ENCODE measurements around the gene IGSF9B. TPM values are rescaled to one million over a fixed set of nuclear protein-coding genes. Genes with fewer than 3 reads are reported as not detected.

The IGSF9B gene
- total RNA-seq, 2 experiments from 2014 or later = 79.0 to 84.2 TPM

DNA sequence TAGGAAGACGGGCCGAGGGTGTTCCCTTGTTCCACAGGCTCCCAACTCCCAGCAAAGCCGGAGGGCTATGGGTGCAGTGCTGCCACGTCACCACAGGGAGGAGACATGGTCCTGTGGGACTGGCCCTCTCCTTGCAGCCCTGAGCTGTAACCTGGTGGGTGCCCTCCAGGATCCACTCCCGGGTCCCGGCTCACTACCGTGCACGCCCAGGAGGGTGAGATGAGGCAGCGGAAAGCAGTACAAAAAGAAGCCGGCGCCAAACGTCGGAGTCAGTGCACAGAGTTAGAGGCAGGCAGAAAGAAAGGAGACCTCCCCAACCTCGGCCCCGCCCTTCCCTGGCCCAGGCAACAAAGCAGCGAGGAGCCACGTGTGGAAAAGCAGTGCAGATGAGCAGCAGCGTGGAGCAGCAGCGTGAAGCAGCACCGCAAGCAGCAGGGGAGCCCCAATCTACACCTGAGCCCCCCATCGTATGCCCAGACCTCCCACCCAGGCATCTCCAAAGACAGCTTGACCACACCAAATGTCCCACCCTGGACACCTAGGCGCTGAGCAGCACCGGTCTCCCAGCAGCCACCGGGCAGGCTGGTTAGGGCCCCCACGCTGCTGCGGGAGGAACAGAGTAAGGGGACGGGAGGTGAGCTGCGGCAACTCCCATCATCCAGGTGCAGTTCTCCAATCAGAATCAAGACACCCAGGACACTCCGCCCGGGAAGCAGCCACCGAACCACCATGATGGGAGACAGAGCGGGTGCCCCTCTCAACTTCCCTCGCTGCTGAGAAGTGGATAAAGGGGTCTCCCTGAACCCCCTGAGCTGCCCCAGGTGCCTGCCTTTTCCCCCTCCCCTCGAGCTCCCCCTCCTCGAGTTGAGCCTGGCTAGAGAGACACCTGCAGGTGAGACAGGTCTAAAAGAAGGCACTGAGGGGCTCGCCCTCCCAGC is 28.8 kb downstream of the IGSF9B start:
- Mint-ChIP-seq H3K4me3 (peak overlapping the region; percentile 62), H3K36me3 (ENCODE audit: low read depth) (peaks cover 53% of the 10 kb centered on the region), H3K4me1 (peaks cover 33% of the 10 kb centered on the region), H3K27ac (peak overlapping the region; percentile 95), H3K27me3 (no peaks in the 10 kb centered on the region), H3K9me3 (ENCODE audit: low read depth) (no peaks in the 10 kb centered on the region)
- DNase-seq (peak; percentile 84), ATAC-seq (peak; percentile 28)
- ChIA-PET POLR2A (interaction anchor here (0.8 to 1.9 kb wide), 6 partner anchors 15 to 122 kb away, joined by 3 to 11 read pairs (median 6); no protein-coding TSS in a partner anchor), CTCF (interaction anchor here (0.6 to 2.3 kb wide), 30 partner anchors 10 to 307 kb away, joined by 3 to 20 read pairs (median 4); no protein-coding TSS in a partner anchor)
- intact Hi-C loops (cut with DNase I, micrococcal nuclease) = loop anchor here (1.0 to 5.0 kb wide), 11 partner anchors 17 to 403 kb away; partner anchors contain the start of genes GLB1L2 (in 1 of the 2), JAM3 (in 1 of the 2) and VPS26B (in 1 of the 2)

DNA sequence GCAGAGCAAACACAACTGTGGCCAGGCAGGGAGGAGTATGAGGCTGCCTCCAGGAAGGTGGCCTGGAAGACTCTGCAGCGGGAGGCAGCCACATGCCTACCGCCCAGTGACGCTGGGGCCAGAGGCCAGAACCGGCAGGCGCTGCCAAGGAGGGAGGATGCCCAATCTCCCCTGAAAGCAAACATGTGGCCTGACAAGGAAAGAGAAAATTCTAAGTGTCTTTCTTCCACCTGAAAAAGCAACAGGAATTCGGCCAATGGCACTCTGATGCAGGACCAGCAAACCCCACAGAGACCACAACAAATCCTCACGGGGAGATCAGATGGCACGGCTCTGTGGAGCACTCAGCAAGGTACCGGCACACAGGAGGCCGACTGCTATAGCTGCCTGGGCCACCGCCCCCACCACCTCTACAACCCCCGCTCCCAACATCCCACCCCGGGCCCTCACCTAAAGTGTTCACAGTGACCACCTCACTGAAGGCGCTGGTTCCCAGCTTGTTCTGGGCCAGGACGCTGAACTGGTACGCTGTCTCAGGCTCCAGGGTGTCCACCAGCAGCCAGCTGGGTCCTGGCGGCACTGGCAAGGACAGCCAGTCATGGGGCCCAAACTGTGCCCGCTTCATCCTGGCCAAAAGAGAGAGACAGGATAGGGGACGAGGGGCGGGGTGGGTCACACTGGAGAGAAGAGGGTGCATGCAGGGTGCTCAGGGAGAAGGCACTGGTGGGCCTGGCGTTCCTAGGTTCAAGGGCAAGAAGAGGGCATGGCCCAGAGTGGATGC is 30.1 kb downstream of the IGSF9B start:
- ChIA-PET CTCF (interaction anchor here (0.5 to 2.3 kb wide), 13 partner anchors 10 to 235 kb away, joined by 3 to 20 read pairs (median 6); no protein-coding TSS in a partner anchor), POLR2A (no interaction called here)
- intact Hi-C loops (cut with DNase I, micrococcal nuclease) = loop anchor here (1.0 to 5.0 kb wide), 5 partner anchors 106 to 213 kb away; no protein-coding TSS in a partner anchor
- H3K27ac Mint-ChIP-seq = no peak overlapping the region
- H3K4me3 Mint-ChIP-seq = no peak overlapping the region
- no peaks in the 10 kb centered on the region for H3K9me3 Mint-ChIP-seq (ENCODE audit: low read depth)
- no peaks in the 10 kb centered on the region for H3K27me3 Mint-ChIP-seq
- ATAC-seq (no peak), DNase-seq (no peak)
- H3K4me1 Mint-ChIP-seq = peaks cover 33% of the 10 kb centered on the region
- peaks cover 63% of the 10 kb centered on the region for H3K36me3 Mint-ChIP-seq (ENCODE audit: low read depth)

DNA sequence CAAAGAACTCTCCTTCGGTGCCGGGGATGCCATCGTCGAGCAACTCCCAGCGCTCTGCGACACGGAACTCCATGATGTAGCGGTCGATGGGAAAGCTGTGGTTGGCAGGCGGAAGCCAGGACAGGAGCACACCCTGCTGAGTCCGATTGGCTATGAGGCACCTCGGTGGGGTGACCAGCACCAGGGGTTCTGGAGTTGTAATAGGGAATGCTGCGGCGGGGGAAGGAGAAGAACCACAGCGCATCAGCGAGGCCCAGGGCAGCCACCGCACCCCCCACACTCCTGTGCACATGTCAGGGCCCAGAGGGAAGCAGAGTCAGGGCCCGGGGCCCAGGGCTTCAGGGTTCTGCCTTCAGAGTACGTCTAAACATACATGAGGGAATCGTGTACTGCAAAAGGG is 31.0 kb downstream of the IGSF9B start:
- DNase-seq (no peak), ATAC-seq (no peak)
- CTCF ChIA-PET = interaction anchor here (1.3 kb wide), 1 partner anchor 17 kb away, joined by 4 read pairs; no protein-coding TSS in a partner anchor
- Mint-ChIP-seq H3K4me1 (peaks cover 33% of the 10 kb centered on the region), H3K36me3 (ENCODE audit: low read depth) (peaks cover 72% of the 10 kb centered on the region), H3K9me3 (ENCODE audit: low read depth) (no peaks in the 10 kb centered on the region), H3K27ac (no peak overlapping the region), H3K4me3 (no peak overlapping the region), H3K27me3 (no peaks in the 10 kb centered on the region)
- intact Hi-C loops (cut with DNase I, micrococcal nuclease) = loop anchor here in 1 of 2 experiments (2.0 to 5.0 kb wide), 3 partner anchors 107 to 213 kb away; no protein-coding TSS in a partner anchor
- POLR2A ChIA-PET = no interaction called here

DNA sequence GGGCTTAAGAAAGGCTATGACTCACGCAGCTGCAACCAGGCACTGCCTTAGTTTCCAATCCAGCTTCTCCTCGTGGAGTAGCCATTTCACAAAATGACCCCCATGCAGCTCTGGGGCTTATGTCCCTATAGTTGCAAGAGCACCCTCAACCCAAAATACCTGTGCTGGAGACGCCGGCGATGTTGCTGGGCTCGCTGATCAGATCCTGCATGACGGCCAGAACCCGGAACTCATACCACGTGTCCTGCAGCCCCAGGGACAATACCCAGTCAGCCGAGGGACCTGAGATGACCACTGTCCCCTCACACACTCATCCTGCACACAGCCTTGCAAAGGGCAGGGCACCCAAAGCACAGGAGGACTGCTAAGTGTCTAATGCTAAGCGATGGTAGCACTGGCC is 32.1 kb downstream of the IGSF9B start:
- H3K36me3 Mint-ChIP-seq (ENCODE audit: low read depth) = peaks cover 63% of the 10 kb centered on the region
- peaks cover 25% of the 10 kb centered on the region for H3K4me1 Mint-ChIP-seq
- intact Hi-C loops (cut with DNase I, micrococcal nuclease) = loop anchor here in 1 of 2 experiments (5.0 kb wide), 2 partner anchors 108 to 128 kb away; no protein-coding TSS in a partner anchor
- H3K27me3 Mint-ChIP-seq = no peaks in the 10 kb centered on the region
- CTCF ChIA-PET = interaction anchor here (1.3 to 2.0 kb wide), 3 partner anchors 18 to 33 kb away, joined by 4 to 6 read pairs (median 5); partner anchors contain the start of gene IGSF9B
- no peak for ATAC-seq
- no peak overlapping the region for H3K27ac Mint-ChIP-seq
- no peak for DNase-seq
- no peak overlapping the region for H3K4me3 Mint-ChIP-seq
- POLR2A ChIA-PET = no interaction called here
- H3K9me3 Mint-ChIP-seq (ENCODE audit: low read depth) = no peaks in the 10 kb centered on the region

DNA sequence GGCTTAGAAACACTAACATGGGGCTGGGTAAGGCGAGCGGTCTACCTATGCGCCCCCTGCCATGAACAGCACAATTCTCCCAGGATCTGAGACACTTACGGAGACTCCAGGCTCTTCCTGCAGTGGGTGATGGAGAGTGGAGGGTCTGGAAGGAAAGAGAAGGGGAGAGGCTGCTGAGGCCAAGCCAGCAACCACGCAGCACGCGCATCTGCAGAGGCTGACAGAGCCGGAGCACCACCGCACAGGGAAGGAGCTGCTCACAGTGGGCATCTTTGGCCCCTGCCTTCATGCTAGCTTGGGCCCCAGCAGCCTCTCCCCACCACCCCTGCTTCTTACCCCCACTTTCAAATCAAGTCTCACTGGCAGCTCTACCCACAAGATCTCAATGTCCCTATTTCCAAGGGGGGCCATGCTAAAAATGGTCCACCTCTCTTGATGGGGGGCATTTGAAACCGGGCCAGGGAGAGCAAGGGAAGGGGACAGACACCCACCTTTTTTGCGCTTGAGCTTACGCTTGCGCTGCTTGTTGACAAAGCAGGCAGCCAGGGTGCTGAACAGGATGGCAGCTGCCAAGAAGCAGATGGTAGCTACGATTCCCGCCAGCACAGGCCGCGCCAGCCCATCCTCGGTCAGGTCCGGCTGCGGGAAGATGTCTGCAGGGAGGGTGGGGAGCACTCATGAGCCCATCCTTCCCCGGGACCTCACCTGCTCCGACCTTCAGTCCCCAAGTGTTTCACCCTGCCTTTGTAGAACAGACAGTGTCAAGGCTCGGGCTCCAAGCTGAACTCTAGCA is 34.5 kb downstream of the IGSF9B start:
- intact Hi-C loops (cut with DNase I, micrococcal nuclease) = no loop called here
- ChIA-PET POLR2A (no interaction called here), CTCF (interaction anchor here (0.8 kb wide), 1 partner anchor 239 kb away, joined by 3 read pairs; no protein-coding TSS in a partner anchor)
- Mint-ChIP-seq H3K9me3 (ENCODE audit: low read depth) (no peaks in the 10 kb centered on the region), H3K36me3 (ENCODE audit: low read depth) (peaks cover 62% of the 10 kb centered on the region), H3K27ac (no peak overlapping the region), H3K27me3 (no peaks in the 10 kb centered on the region), H3K4me1 (peaks cover 4% of the 10 kb centered on the region), H3K4me3 (no peak overlapping the region)
- no peak for ATAC-seq
- no peak for DNase-seq

DNA sequence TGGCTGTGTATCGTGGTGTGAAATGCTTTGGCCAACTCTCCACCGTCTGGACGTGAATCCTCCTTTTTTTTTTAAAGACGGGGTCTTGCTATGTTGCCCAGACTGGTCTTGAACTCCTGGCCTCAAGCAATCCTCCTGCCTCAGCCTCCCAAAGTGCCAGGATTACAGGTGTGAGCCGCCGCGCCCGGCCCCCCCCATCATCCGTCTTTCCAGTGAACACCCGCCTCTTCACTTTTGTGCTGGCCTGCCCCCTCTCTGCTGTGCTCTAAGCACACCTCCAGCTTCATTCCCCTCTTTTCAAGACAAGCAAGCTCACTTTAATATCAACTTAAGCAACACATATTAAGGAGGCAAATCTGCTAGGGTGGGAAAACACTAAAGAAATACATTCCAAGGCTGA is 35.3 kb downstream of the IGSF9B start:
- Mint-ChIP-seq H3K27me3 (no peaks in the 10 kb centered on the region), H3K9me3 (ENCODE audit: low read depth) (no peaks in the 10 kb centered on the region), H3K4me3 (no peak overlapping the region), H3K27ac (no peak overlapping the region), H3K36me3 (ENCODE audit: low read depth) (peaks cover 60% of the 10 kb centered on the region), H3K4me1 (peaks cover 3% of the 10 kb centered on the region)
- ChIA-PET CTCF (no interaction called here), POLR2A (interaction anchor here (0.7 kb wide), 1 partner anchor 31 kb away, joined by 3 read pairs; no protein-coding TSS in a partner anchor)
- no peak for ATAC-seq
- no peak for DNase-seq
- intact Hi-C loops (cut with DNase I, micrococcal nuclease) = no loop called here

DNA sequence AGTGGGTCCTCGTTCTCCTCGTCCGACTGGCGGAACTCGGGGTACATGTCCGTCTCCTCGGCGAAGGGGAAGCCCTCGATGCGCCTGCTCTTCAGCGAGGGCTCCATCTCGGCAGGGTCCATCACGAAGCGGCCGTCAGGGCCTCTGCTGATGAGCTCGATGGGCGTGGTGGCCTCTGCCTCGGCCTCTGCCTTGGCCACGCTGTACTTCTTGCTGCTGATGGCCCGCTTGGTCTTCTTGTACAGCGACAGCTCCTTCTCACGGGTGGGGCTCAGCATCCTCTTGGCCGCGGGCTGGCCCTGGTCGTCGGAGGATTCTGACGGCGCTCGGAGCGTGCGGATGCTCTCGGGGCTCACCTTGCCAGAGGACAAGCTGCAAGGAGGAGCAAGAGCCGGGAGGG is 35.7 kb downstream of the IGSF9B start:
- ATAC-seq = no peak
- POLR2A ChIA-PET = interaction anchor here (0.7 kb wide), 1 partner anchor 32 kb away, joined by 3 read pairs; no protein-coding TSS in a partner anchor
- DNase-seq = no peak
- intact Hi-C loops (cut with DNase I, micrococcal nuclease) = no loop called here
- no peak overlapping the region for H3K4me3 Mint-ChIP-seq
- H3K4me1 Mint-ChIP-seq = peaks cover 3% of the 10 kb centered on the region
- H3K27me3 Mint-ChIP-seq = no peaks in the 10 kb centered on the region
- peaks cover 59% of the 10 kb centered on the region for H3K36me3 Mint-ChIP-seq (ENCODE audit: low read depth)
- CTCF ChIA-PET = no interaction called here
- no peaks in the 10 kb centered on the region for H3K9me3 Mint-ChIP-seq (ENCODE audit: low read depth)
- no peak overlapping the region for H3K27ac Mint-ChIP-seq

DNA sequence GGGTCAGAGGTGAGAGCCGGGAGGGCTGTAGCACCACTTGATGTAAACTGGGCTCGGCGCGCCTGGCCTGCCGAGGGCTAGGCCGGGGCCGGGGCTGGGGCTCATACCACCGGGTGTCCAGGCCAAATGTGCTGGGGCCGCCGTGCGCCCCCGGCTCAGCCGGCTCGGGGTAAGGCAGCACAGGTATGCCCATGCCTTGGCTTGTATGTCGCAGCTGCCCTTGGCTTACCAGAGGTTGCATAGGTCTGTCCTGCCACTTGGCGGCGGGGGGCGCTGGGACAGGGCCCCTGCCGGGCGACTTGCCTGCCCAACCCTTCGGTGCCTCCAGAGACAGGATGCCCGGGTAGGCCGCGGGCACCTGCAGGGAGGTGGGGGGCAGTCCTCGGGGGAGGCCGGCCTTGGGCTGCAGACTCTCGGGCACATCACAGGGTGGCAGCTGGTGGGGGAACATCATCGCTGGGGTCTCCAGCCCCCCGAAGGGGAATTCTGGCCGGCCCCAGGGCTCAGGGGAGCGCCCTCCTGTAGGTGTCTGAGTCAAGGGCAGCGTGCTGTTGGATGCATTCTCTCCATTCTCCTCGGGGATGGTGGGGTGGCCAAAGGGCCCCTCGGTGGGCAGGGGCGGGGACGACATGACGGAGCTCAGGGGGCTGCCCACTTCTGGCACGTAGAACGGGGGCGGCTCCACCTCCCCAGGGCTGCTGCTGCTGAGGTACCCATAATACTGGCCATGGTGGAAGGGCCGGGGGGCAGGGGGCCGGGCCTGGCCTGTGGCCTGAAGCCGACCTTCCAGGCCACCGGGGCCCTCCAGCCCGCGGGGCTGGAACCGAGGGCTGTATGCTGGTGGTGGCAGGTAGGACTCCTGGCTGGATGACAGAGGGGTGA is 36.4 kb downstream of the IGSF9B start:
- Mint-ChIP-seq H3K36me3 (ENCODE audit: low read depth) (peaks cover 53% of the 10 kb centered on the region), H3K9me3 (ENCODE audit: low read depth) (no peaks in the 10 kb centered on the region), H3K27ac (no peak overlapping the region), H3K4me3 (no peak overlapping the region), H3K27me3 (no peaks in the 10 kb centered on the region), H3K4me1 (peaks cover 3% of the 10 kb centered on the region)
- intact Hi-C loops (cut with DNase I, micrococcal nuclease) = no loop called here
- ChIA-PET POLR2A (interaction anchor here (0.7 kb wide), 1 partner anchor 32 kb away, joined by 3 read pairs; no protein-coding TSS in a partner anchor), CTCF (no interaction called here)
- DNase-seq (no peak), ATAC-seq (no peak)

DNA sequence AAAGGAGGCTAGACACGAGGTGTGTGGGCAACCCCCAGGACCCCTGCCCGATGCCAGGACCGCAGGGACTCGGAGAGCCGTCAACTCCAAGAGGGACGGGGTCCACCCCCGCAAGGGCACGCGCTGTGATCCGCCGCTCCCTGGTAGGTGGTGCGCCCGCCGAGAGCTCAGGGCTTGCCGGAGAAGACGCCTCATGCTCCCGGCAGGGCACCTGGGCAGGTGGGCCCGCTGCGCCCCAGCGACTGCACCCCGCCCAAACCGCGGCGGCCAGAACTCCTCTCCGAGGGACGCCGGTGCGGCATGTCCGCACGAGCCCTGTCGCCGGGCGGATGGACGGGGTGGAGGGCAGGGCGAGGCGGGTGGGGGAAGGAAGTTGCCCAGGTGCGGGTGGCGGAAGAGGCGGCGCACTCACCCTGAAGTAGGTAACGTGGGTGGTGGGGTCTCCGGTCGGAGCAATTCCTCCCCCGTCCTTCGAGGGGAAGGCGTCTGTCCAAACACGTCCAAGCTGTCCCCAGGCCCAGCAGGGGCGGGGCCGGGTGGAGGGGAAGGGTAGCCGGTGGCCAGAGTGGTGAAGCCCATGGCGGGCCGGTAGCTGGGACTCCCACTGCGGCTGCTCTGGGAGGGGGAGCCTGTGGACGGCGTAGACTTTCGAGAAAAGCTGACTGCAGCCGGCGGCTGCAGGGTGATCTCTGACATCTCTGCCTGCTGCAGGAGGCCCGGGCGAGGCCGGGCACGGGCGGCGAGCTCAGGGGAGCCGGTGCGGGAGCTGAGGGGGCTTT is 37.2 kb downstream of the IGSF9B start:
- Mint-ChIP-seq H3K27ac (no peak overlapping the region), H3K36me3 (ENCODE audit: low read depth) (peaks cover 49% of the 10 kb centered on the region), H3K4me3 (no peak overlapping the region), H3K9me3 (ENCODE audit: low read depth) (no peaks in the 10 kb centered on the region), H3K27me3 (no peaks in the 10 kb centered on the region), H3K4me1 (peaks cover 3% of the 10 kb centered on the region)
- POLR2A ChIA-PET = interaction anchor here (0.5 kb wide), 1 partner anchor 304 kb away, joined by 3 read pairs; the partner anchor contains the start of gene NCAPD3
- CTCF ChIA-PET = interaction anchor here (1.6 kb wide), 1 partner anchor 131 kb away, joined by 5 read pairs; no protein-coding TSS in a partner anchor
- intact Hi-C loops (cut with DNase I, micrococcal nuclease) = no loop called here
- DNase-seq = peak; percentile 38
- ATAC-seq = peak; percentile 26

All from activated CD4-positive, alpha-beta T cell treated with anti-CD3 and anti-CD28 coated beads for 36 hours (primary cell).